ENCODE data around the gene N4BP3.
"Not testable (repeated sequence)": the region's sequence is repeated elsewhere in the genome, so short reads cannot be mapped to it uniquely, and the experiment has no call there.

Gene N4BP3

GRCh38 chr5:178113141-178113787 lies at the start of gene N4BP3:
TSS of gene N4BP3 (plus strand) at chr5:178113532. CDS start at chr5:178119584, 6,052 bp downstream.
- no peak for DNase-seq

- no peak for DNase-seq
These were observed 45.6 kb upstream of the N4BP3 start for GRCh38 chr5:178067755-178068154.

GRCh38 chr5:178068293-178068692 lies 45.0 kb upstream of the N4BP3 start:
- no peak for DNase-seq

GRCh38 chr5:178069909-178070308 lies 43.4 kb upstream of the N4BP3 start:
- peak; percentile 30 for DNase-seq

- DNase-seq = no peak
These were observed 42.2 kb upstream of the N4BP3 start for GRCh38 chr5:178071108-178071507.

GRCh38 chr5:178072749-178073148 lies 40.6 kb upstream of the N4BP3 start:
- no peak for DNase-seq

GRCh38 chr5:178074266-178074952 lies 38.9 kb upstream of the N4BP3 start:
- DNase-seq = no peak

GRCh38 chr5:178076965-178077364 lies 36.4 kb upstream of the N4BP3 start:
- not testable (repeated sequence) for DNase-seq

GRCh38 chr5:178077751-178078150 lies 35.6 kb upstream of the N4BP3 start:
- no peak for DNase-seq

- no peak for DNase-seq
These were observed 34.9 kb upstream of the N4BP3 start for GRCh38 chr5:178078197-178079010.

GRCh38 chr5:178080056-178080455 lies 33.3 kb upstream of the N4BP3 start:
- no peak for DNase-seq

- no peak for DNase-seq
These were observed 32.5 kb upstream of the N4BP3 start for GRCh38 chr5:178080618-178081410.

GRCh38 chr5:178081571-178082243 lies 31.6 kb upstream of the N4BP3 start:
- DNase-seq = no peak

GRCh38 chr5:178083922-178084321 lies 29.4 kb upstream of the N4BP3 start:
- DNase-seq = no peak

GRCh38 chr5:178085316-178085715 lies 28.0 kb upstream of the N4BP3 start:
- no peak for DNase-seq

- no peak for DNase-seq
These were observed 27.1 kb upstream of the N4BP3 start for GRCh38 chr5:178086266-178086665.

- DNase-seq = not testable (repeated sequence)
These were observed 26.1 kb upstream of the N4BP3 start for GRCh38 chr5:178087199-178087598.

- DNase-seq = no peak
These were observed 22.5 kb upstream of the N4BP3 start for GRCh38 chr5:178090856-178091255.

- DNase-seq = no peak
These were observed 20.2 kb upstream of the N4BP3 start for GRCh38 chr5:178093134-178093533.

- no peak for DNase-seq
These were observed 19.0 kb upstream of the N4BP3 start for GRCh38 chr5:178094345-178094744.

GRCh38 chr5:178098685-178099084 lies 14.6 kb upstream of the N4BP3 start:
- DNase-seq = no peak

- DNase-seq = no peak
These were observed 9.7 kb upstream of the N4BP3 start for GRCh38 chr5:178103612-178104011.

All from GDM1 (cell line).